CD4-positive, alpha-beta T cell (primary cell): ENCODE data around the gene MBNL2. TPM values are rescaled to one million over a fixed set of nuclear protein-coding genes. Genes with fewer than 3 reads are reported as not detected.

Source experiments
- ATAC-seq: fragments of 200-7000 bp; cut with Tn5 transposase; one replicate; pipeline ENCODE4 v1.10.0; 2022; ENCODE audit warnings: mild to moderate bottlenecking; ENCODE audit not compliant: poor library complexity
- CTCF ChIA-PET: fragments of 350-600 bp; sonication (Branson Sonifier 250); formaldehyde crosslinking; loops from one replicate; lab custom pipeline; 2021; ENCODE audit warnings: antibody characterized with exemption, inconsistent platforms; lab: Charles Lee
- POLR2A ChIA-PET: fragments of 350-600 bp; sonication (Branson Sonifier 250); formaldehyde crosslinking; loops from one replicate; lab custom pipeline; 2021; ENCODE audit warnings: antibody characterized with exemption, inconsistent platforms; lab: Charles Lee
- DNase-seq, 14 experiments: peaks; one replicate each; pipeline ENCODE4 v3.0.0-alpha.2; 2013 to 2020; ENCODE audit warnings: mixed read lengths in 2 of 14
- H3K27ac ChIP-seq, 2 donors: one replicate each; pipeline versions ENCODE4 v1.5.1 to v1.7.0; 2013; ENCODE audit warnings: low read length in 2 of 2, low read depth in 1 of 2, mild to moderate bottlenecking in 1 of 2
- H3K27me3 ChIP-seq, 2 experiments: 1 replicate in 1 of 2; 2 replicates in 1 of 2; pipeline versions ENCODE4 v1.6.1 to v1.7.0; 2013; ENCODE audit warnings: low read length in 2 of 2, control low read depth in 1 of 2, mild to moderate bottlenecking in 1 of 2, moderate library complexity in 1 of 2; ENCODE audit not compliant: insufficient read depth in 2 of 2, control insufficient read depth in 1 of 2
- H3K36me3 ChIP-seq: one replicate; pipeline ENCODE4 v1.6.1; 2013; ENCODE audit warnings: low read length, control low read depth; ENCODE audit not compliant: insufficient read depth
- H3K4me1 ChIP-seq: one replicate; pipeline ENCODE4 v1.6.1; 2013; ENCODE audit warnings: low read length, control low read depth; ENCODE audit not compliant: insufficient read depth
- H3K4me3 ChIP-seq: one replicate; pipeline ENCODE4 v1.5.1; 2013; ENCODE audit warnings: mild to moderate bottlenecking, low read length, moderate library complexity
- H3K9me3 ChIP-seq, 2 experiments: 1 replicate in 1 of 2; 2 replicates in 1 of 2; pipeline versions ENCODE4 v1.6.1 to v1.7.0; 2013; ENCODE audit warnings: low read length in 2 of 2, mild to moderate bottlenecking in 2 of 2, control low read depth in 1 of 2, moderate library complexity in 1 of 2; ENCODE audit not compliant: control insufficient read depth in 1 of 2, insufficient read depth in 1 of 2
- H3K27ac Mint-ChIP-seq: one replicate; pipeline ENCODE4 v1.8.0; 2020; ENCODE audit warnings: mixed read lengths
- H3K27me3 Mint-ChIP-seq: one replicate; pipeline ENCODE4 v1.8.0; 2021; ENCODE audit warnings: mixed read lengths
- H3K36me3 Mint-ChIP-seq: one replicate; pipeline ENCODE4 v1.8.0; 2021; ENCODE audit warnings: low read depth, mixed read lengths
- H3K4me1 Mint-ChIP-seq: one replicate; pipeline ENCODE4 v1.8.0; 2021; ENCODE audit warnings: low read depth, mixed read lengths
- H3K4me3 Mint-ChIP-seq: one replicate; pipeline ENCODE4 v1.8.0; 2020; ENCODE audit warnings: mild to moderate bottlenecking, mixed read lengths
- H3K9me3 Mint-ChIP-seq: one replicate; pipeline ENCODE4 v1.8.0; 2020; ENCODE audit warnings: mixed read lengths
- intact Hi-C, 2 experiments: fragments of 100-400 bp; cut with DNase I in 1 of 2; cut with micrococcal nuclease in 1 of 2; formaldehyde crosslinking; loops; one replicate each; pipeline versions ENCODE4 v1.15.1 to v1.9.0; 2023 to 2025; cut with DNase I, micrococcal nuclease
- total RNA-seq, 174 experiments: library from RNA in 2 of 174; stranded (reverse) in 2 of 174; gene quantifications; one replicate each; pipeline ENCODE4 v1.2.3 and lab custom pipeline; 2021 to 2026
- TF ChIP-seq, protein P1 (sequence below): fragments of 200-600 bp; IDR thresholded peaks from one replicate; pipeline ENCODE4 v1.8.0; 2022; ENCODE audit warnings: antibody characterized with exemption, mild to moderate bottlenecking

The MBNL2 gene
- total RNA-seq, 2 experiments from 2014 or later, result 35.9 to 36.0 TPM

DNA sequence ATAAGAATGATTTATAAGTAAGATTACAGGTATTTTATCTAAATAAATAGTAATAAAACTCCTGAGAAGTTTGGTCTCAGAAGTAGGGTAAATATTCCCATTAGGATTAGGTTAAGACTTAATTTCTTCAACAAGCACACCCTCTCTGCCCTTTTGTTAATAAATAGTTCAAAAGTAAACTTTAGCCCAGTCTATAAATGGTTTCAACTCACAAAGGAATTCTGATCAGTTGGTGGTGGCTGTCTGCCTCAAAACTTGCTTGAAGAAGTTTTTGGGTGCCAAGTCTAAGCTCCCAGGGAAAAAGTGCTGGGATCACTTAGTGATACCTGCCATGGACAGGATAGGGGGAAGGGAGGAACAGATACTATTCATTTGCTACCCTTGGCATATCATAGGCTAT lies 22.9 kb downstream of the MBNL2 start:
- H3K27ac ChIP-seq, result no peak overlapping the region
- intact Hi-C loops, result no loop called here
- DNase-seq, result no peak
- H3K4me1 ChIP-seq, result peaks cover 11% of the 10 kb centered on the region
- no peak overlapping the region for H3K4me3 ChIP-seq
- ChIA-PET POLR2A (no interaction called here), CTCF (no interaction called here)
- H3K27me3 Mint-ChIP-seq, result no peaks in the 10 kb centered on the region
- TF ChIP-seq, protein P1, sequence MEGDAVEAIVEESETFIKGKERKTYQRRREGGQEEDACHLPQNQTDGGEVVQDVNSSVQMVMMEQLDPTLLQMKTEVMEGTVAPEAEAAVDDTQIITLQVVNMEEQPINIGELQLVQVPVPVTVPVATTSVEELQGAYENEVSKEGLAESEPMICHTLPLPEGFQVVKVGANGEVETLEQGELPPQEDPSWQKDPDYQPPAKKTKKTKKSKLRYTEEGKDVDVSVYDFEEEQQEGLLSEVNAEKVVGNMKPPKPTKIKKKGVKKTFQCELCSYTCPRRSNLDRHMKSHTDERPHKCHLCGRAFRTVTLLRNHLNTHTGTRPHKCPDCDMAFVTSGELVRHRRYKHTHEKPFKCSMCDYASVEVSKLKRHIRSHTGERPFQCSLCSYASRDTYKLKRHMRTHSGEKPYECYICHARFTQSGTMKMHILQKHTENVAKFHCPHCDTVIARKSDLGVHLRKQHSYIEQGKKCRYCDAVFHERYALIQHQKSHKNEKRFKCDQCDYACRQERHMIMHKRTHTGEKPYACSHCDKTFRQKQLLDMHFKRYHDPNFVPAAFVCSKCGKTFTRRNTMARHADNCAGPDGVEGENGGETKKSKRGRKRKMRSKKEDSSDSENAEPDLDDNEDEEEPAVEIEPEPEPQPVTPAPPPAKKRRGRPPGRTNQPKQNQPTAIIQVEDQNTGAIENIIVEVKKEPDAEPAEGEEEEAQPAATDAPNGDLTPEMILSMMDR, result no peak
- H3K4me1 Mint-ChIP-seq, result peaks cover 68% of the 10 kb centered on the region
- H3K27me3 ChIP-seq, result no peaks in the 10 kb centered on the region
- H3K9me3 Mint-ChIP-seq, result no peaks in the 10 kb centered on the region
- H3K36me3 Mint-ChIP-seq, result peaks cover 15% of the 10 kb centered on the region
- no peaks in the 10 kb centered on the region for H3K9me3 ChIP-seq
- no peak for ATAC-seq
- H3K4me3 Mint-ChIP-seq, result no peak overlapping the region
- H3K27ac Mint-ChIP-seq, result no peak overlapping the region
- no peaks in the 10 kb centered on the region for H3K36me3 ChIP-seq

DNA sequence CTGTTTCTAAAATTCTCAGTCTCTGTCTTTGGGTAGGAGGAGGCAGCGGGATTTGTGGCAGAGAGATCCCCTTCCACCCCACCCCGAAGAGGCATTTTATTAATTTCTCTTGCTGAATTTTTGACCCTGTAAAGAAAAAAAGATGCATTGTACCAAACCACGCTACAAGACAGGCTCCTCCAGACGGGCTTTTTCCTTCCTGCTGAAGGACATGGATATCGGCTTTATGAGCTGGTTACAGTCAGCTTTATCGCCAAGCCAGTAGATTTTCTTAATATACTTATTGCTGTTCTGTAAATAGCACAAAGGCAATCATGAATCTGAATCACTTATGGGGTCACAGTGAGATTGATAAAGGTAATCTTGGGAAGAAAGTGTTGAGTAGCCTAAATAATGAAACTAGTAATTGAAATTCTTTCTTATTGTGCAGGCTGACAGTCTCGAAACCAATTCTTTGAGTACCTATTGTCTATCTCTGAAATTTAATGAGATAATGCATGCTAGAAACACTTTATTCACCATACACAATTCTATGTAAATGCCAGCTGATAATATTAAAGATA lies 24.5 kb downstream of the MBNL2 start:
- DNase-seq (no peak), ATAC-seq (no peak)
- intact Hi-C loops, result no loop called here
- POLR2A ChIA-PET, result no interaction called here
- no peaks in the 10 kb centered on the region for H3K27me3 Mint-ChIP-seq
- peaks cover 8% of the 10 kb centered on the region for H3K4me1 ChIP-seq
- no peaks in the 10 kb centered on the region for H3K9me3 Mint-ChIP-seq
- H3K36me3 ChIP-seq, result no peaks in the 10 kb centered on the region
- peaks cover 8% of the 10 kb centered on the region for H3K36me3 Mint-ChIP-seq
- no peak overlapping the region for H3K27ac Mint-ChIP-seq
- no peak overlapping the region for H3K27ac ChIP-seq
- no peak overlapping the region for H3K4me3 Mint-ChIP-seq
- no peak overlapping the region for H3K4me3 ChIP-seq
- TF ChIP-seq, protein P1, result no peak
- no peaks in the 10 kb centered on the region for H3K9me3 ChIP-seq
- CTCF ChIA-PET, result no interaction called here
- H3K4me1 Mint-ChIP-seq, result peaks cover 65% of the 10 kb centered on the region
- H3K27me3 ChIP-seq, result no peaks in the 10 kb centered on the region

DNA sequence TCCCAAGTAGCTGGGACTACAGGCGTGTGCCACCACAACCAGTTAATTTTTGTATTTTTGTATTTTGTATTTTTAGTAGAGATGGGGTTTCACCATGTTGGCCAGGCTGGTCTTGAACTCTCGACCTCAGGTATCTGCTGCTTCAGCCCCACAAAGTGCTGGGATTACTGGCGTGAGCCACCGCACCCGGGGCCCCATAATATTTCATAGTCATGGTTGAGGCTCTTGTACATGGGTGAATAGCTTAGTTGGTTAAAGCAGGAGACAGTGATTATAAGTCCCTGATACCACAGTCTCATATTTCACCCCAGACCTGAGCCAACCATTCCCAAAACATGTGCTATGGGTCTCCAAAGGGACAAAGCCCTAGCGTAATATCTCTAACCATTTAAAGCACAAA lies 26.1 kb downstream of the MBNL2 start:
- no peak overlapping the region for H3K4me3 ChIP-seq
- no peak overlapping the region for H3K27ac ChIP-seq
- peaks cover 3% of the 10 kb centered on the region for H3K4me1 ChIP-seq
- POLR2A ChIA-PET, result no interaction called here
- peaks cover 55% of the 10 kb centered on the region for H3K4me1 Mint-ChIP-seq
- intact Hi-C loops, result no loop called here
- ATAC-seq (no peak), DNase-seq (no peak)
- TF ChIP-seq, protein P1, result no peak
- H3K27me3 Mint-ChIP-seq, result no peaks in the 10 kb centered on the region
- CTCF ChIA-PET, result interaction anchor here (1.5 kb wide), 1 partner anchor 8 kb away, joined by 5 read pairs; no protein-coding TSS in a partner anchor
- H3K36me3 ChIP-seq, result no peaks in the 10 kb centered on the region
- no peak overlapping the region for H3K4me3 Mint-ChIP-seq
- no peaks in the 10 kb centered on the region for H3K9me3 ChIP-seq
- H3K9me3 Mint-ChIP-seq, result no peaks in the 10 kb centered on the region
- no peaks in the 10 kb centered on the region for H3K27me3 ChIP-seq
- peaks cover 5% of the 10 kb centered on the region for H3K36me3 Mint-ChIP-seq
- no peak overlapping the region for H3K27ac Mint-ChIP-seq
